GM21360 (cell line): ENCODE results near the gene DPY30.

ENCODE experiments used
- ATAC-seq: cut with Tn5 transposase; IDR thresholded peaks from one replicate; pipeline ENCODE4 v1.9.1; 2021; ENCODE audit warnings: mild to moderate bottlenecking, moderate library complexity; ENCODE audit not compliant: unreplicated experiment

DPY30 gene

GRCh38 chr2:31979018-31979417, 60.6 kb downstream of the DPY30 start:
- no peak for ATAC-seq

DNA sequence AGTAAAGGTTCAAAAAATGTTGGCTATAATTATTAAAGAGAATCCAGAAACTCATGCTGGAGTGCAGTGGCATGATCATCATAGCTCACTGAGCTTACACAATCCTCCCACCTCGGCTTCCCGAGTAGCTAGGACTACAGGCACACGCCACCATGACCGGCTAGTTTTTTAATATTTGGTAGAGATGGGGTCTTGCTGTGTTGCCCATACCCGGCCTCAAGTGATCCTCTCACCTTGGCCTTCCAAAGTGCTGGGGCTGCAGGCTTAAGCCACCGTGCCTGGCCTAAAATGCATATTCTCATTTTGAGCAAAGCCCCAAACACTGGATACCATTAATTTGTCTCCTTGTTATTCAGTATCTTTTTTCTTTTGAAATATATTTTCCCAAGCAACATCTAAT, 61.2 kb downstream of the DPY30 start:
- no peak for ATAC-seq
